CD8-positive, alpha-beta memory T cell (primary cell): ENCODE results near the gene DENND5A. TPM values are rescaled to one million over a fixed set of nuclear protein-coding genes. Genes with fewer than 3 reads are reported as not detected.
"Not testable (repeated sequence)": the region's sequence is repeated elsewhere in the genome, so short reads cannot be mapped to it uniquely, and the experiment has no call there.

Experiments
- CTCF ChIA-PET: fragments of 350-600 bp; sonication (Branson Sonifier 250); formaldehyde crosslinking; loops from one replicate; lab custom pipeline; 2021; ENCODE audit warnings: antibody characterized with exemption; lab: Charles Lee
- POLR2A ChIA-PET: fragments of 350-600 bp; sonication (Branson Sonifier 250); formaldehyde crosslinking; loops from one replicate; lab custom pipeline; 2021; ENCODE audit warnings: antibody characterized with exemption; lab: Charles Lee
- DNase-seq, 5 donors: peaks; one replicate each; pipeline versions ENCODE4 v3.0.0 to v3.0.0-alpha.2; 2020 to 2022; ENCODE audit warnings: mixed read lengths in 1 of 5
- H3K27ac ChIP-seq: one replicate; pipeline ENCODE4 v1.7.0; 2013; ENCODE audit warnings: low read depth, mild to moderate bottlenecking, low read length, moderate library complexity
- H3K27me3 ChIP-seq: 2 replicates; pipeline ENCODE4 v1.7.0; 2013; ENCODE audit warnings: low read length, mild to moderate bottlenecking; ENCODE audit not compliant: insufficient read depth, poor library complexity, severe bottlenecking
- H3K36me3 ChIP-seq: 2 replicates; pipeline ENCODE4 v1.7.0; 2013; ENCODE audit warnings: mild to moderate bottlenecking, low read length, moderate library complexity; ENCODE audit not compliant: insufficient read depth
- H3K4me1 ChIP-seq: 2 replicates; pipeline ENCODE4 v1.7.0; 2013; ENCODE audit warnings: mild to moderate bottlenecking, low read length, moderate library complexity; ENCODE audit not compliant: insufficient read depth
- H3K4me3 ChIP-seq: 2 replicates; pipeline ENCODE4 v1.7.0; 2013; ENCODE audit warnings: mild to moderate bottlenecking, low read length
- H3K9me3 ChIP-seq: 2 replicates; pipeline ENCODE4 v1.7.0; 2013; ENCODE audit warnings: mild to moderate bottlenecking, low read length
- H3K27ac Mint-ChIP-seq, 8 donors: one replicate each; pipeline ENCODE4 v1.8.0; 2020 to 2021; ENCODE audit warnings: mixed read lengths in 8 of 8, mild to moderate bottlenecking in 6 of 8, inconsistent platforms in 3 of 8, moderate library complexity in 3 of 8
- H3K27me3 Mint-ChIP-seq, 2 donors: one replicate each; pipeline ENCODE4 v1.8.0; 2020 to 2021; ENCODE audit warnings: mixed read lengths in 2 of 2, mild to moderate bottlenecking in 1 of 2, moderate library complexity in 1 of 2
- H3K36me3 Mint-ChIP-seq, 3 donors: one replicate each; pipeline ENCODE4 v1.8.0; 2020 to 2021; ENCODE audit warnings: mixed read lengths in 3 of 3, inconsistent platforms in 1 of 3, mild to moderate bottlenecking in 1 of 3
- H3K4me1 Mint-ChIP-seq, 3 donors: one replicate each; pipeline ENCODE4 v1.8.0; 2020 to 2021; ENCODE audit warnings: mixed read lengths in 3 of 3, inconsistent platforms in 1 of 3, mild to moderate bottlenecking in 1 of 3
- H3K4me3 Mint-ChIP-seq, 7 donors: one replicate each; pipeline ENCODE4 v1.8.0; 2020 to 2021; ENCODE audit warnings: mixed read lengths in 7 of 7, mild to moderate bottlenecking in 6 of 7, moderate library complexity in 4 of 7, inconsistent platforms in 2 of 7
- H3K9me3 Mint-ChIP-seq, 5 donors: one replicate each; pipeline ENCODE4 v1.8.0; 2020 to 2022; ENCODE audit warnings: mixed read lengths in 5 of 5, mild to moderate bottlenecking in 3 of 5, moderate library complexity in 2 of 5, inconsistent platforms in 1 of 5
- polyA plus RNA-seq: library from polyadenylated mRNA; unstranded; fragments of 300-500 nt; fragmentation: Illumina TruSeq; gene quantifications from one replicate; pipeline ENCODE4 v1.2.3, GENCODE V29; 2021
- total RNA-seq, 2 experiments: library from RNA; stranded (reverse); gene quantifications; one replicate each; pipeline ENCODE4 v1.2.3, GENCODE V29; 2021

The DENND5A gene
- total and polyA plus RNA-seq, 3 experiments from 2014 or later = 13.1 to 27.9 (median 25.8) TPM

DNA sequence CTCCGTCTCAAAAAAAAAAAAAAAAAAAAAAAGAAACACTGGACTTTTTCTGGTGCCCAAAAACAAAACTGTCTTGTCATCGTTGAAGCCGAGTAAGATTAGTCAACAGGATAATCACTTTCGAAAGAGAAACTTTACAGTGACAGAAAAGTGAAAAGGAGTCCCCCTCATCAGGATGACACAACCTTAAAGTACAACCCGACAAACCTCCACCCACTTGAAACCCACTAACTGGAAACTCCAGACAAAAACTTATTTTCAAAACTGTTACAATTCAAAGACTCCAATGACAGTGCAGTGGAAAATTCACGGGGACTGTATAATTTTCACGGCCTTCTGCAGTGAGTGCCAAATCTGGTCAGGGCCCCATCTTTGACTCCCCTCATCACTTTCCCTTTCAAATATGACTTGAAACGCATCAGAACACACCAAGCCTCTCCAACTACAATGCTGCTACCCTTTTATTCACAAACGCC, 1.3 kb downstream of the DENND5A start:
- Histone ChIP-seq H3K27ac (peak overlapping the region; percentile 63), H3K27me3 (no peaks in the 10 kb centered on the region), H3K4me1 (peaks cover 25% of the 10 kb centered on the region), H3K4me3 (peak overlapping the region; percentile 81), H3K9me3 (no peaks in the 10 kb centered on the region), H3K36me3 (no peaks in the 10 kb centered on the region)
- DNase-seq = peak in 3 of 5 donors; percentile 3 to 53 (median 41)
- Mint-ChIP-seq H3K4me1 (peaks cover 32 to 44% (median 37%) of the 10 kb centered on the region in 3 donors), H3K27ac (peak overlapping the region; percentile 71 to 96 (median 92)), H3K4me3 (peak overlapping the region; percentile 90 to 98 (median 96)), H3K36me3 (peaks cover 0 to 9% (median 0%) of the 10 kb centered on the region in 3 donors), H3K9me3 (no peaks in the 10 kb centered on the region), H3K27me3 (peaks cover 0 to 8% of the 10 kb centered on the region in 2 donors)
- POLR2A ChIA-PET = interaction anchor here (0.5 to 2.0 kb wide), 6 partner anchors 13 to 302 kb away, joined by 3 to 8 read pairs (median 5); partner anchors contain the start of gene TMEM41B
- CTCF ChIA-PET = no interaction called here

DNA sequence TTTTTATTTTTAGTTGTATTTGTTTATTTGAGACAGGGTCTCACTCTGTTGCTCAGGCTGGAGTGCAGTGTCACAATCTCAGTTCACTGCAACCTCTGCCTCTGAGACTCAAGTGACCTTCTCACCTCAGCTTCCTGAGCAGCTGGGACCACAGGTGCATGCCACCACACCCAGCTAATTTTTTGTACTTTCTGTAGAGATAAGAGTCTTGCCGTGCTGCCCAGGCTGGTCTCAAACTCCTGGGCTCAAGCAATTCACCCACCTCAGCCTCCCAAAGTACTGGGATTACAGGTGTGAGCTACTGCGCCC, 4.4 kb downstream of the DENND5A start:
- H3K36me3 Mint-ChIP-seq, H3K27ac ChIP-seq, H3K9me3 ChIP-seq, H3K9me3 Mint-ChIP-seq, H3K27me3 Mint-ChIP-seq, H3K27me3 ChIP-seq, H3K4me3 ChIP-seq, H3K36me3 ChIP-seq, DNase-seq, POLR2A ChIA-PET: not testable (repeated sequence)
- H3K4me1 ChIP-seq = peaks cover 25% of the 10 kb centered on the region
- Mint-ChIP-seq H3K27ac (peak overlapping the region in 2 of 8 donors; percentile 6 to 39), H3K4me3 (peak overlapping the region in 6 of 7 donors; percentile 21 to 71 (median 50)), H3K4me1 (peaks cover 28 to 45% (median 37%) of the 10 kb centered on the region in 3 donors)
- CTCF ChIA-PET = interaction anchor here (1.0 to 1.4 kb wide), 2 partner anchors 10 to 246 kb away, joined by 4 to 5 read pairs; no protein-coding TSS in a partner anchor

DNA sequence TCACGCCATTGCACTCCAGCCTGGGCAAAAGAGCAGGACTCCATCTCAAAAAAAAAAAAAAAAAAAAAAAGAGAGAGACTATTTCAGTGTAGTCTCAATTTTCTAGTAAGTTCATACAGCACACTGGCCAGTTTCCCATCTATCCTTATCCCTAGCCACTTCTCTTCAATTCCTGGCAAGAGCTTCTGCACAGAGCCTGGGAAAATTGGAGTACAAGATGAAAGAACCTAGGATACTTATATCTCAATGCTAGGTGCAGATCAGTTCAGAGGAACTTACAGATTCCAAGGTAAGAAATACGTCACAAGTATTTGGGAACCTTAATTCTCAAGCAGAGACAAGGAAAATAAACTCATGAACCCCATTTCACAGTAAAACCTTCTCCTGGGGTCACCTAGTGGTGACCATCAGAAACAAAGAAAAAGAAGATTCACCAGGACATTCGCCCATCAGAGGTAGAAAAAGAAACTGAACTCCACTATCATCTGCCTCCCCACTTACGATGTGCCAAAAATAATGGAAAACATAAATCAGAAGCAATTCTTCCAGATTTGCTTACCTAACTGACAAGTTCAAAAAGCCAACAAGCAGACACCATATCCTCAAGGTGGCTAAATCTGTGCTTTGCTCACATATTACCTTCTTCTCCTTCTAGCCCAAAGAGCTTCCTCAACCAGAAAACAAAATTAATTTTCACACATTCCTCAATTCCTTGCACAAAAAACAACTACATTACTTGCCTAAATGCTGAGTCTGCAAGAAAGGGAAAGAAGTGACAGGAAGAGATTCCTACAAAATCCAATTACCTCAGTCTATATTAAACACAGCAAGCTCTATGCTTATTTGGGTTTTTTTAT, 4.9 kb downstream of the DENND5A start:
- no peak overlapping the region for H3K4me3 ChIP-seq
- Mint-ChIP-seq H3K27me3 (peaks cover 0 to 2% of the 10 kb centered on the region in 2 donors), H3K4me1 (peaks cover 27 to 43% (median 37%) of the 10 kb centered on the region in 3 donors), H3K36me3 (peaks cover 0 to 9% (median 0%) of the 10 kb centered on the region in 3 donors), H3K27ac (peak overlapping the region in 2 of 8 donors; percentile 5 to 39), H3K4me3 (peak overlapping the region in 4 of 7 donors; percentile 0 to 52 (median 9)), H3K9me3 (no peaks in the 10 kb centered on the region)
- H3K4me1 ChIP-seq = peaks cover 25% of the 10 kb centered on the region
- ChIA-PET POLR2A (interaction anchor here (0.6 kb wide), 1 partner anchor 369 kb away, joined by 3 read pairs; no protein-coding TSS in a partner anchor), CTCF (interaction anchor here (1.0 to 1.4 kb wide), 2 partner anchors 9 to 246 kb away, joined by 4 to 5 read pairs; no protein-coding TSS in a partner anchor)
- H3K27ac ChIP-seq = no peak overlapping the region
- H3K27me3 ChIP-seq = no peaks in the 10 kb centered on the region
- no peaks in the 10 kb centered on the region for H3K36me3 ChIP-seq
- H3K9me3 ChIP-seq = no peaks in the 10 kb centered on the region
- DNase-seq = no peak

DNA sequence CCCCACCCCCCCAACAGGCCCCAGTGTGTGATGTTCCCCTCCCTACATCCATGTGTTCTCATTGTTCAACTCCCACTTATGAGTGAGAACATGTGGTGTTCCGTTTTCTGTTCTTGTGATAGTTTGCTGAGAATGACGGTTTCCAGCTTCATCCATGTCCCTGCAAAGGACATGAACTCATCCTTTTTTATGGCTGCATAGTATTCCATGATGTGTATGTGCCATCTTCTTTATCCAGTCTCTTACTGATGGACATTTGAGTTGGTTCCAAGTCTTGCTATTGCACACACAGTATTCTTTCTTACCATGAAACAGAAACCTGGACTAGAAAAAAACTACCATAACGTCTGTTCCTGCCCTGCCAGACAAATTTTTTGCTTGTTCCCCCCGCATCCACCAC, 6.9 kb downstream of the DENND5A start:
- H3K9me3 Mint-ChIP-seq, H3K4me3 Mint-ChIP-seq, H3K27me3 Mint-ChIP-seq, H3K27ac Mint-ChIP-seq, DNase-seq, H3K9me3 ChIP-seq, H3K36me3 Mint-ChIP-seq, H3K27me3 ChIP-seq, H3K36me3 ChIP-seq, POLR2A ChIA-PET, CTCF ChIA-PET, H3K4me3 ChIP-seq, H3K27ac ChIP-seq: not testable (repeated sequence)
- peaks cover 21 to 37% (median 31%) of the 10 kb centered on the region in 3 donors for H3K4me1 Mint-ChIP-seq
- H3K4me1 ChIP-seq = peaks cover 32% of the 10 kb centered on the region

DNA sequence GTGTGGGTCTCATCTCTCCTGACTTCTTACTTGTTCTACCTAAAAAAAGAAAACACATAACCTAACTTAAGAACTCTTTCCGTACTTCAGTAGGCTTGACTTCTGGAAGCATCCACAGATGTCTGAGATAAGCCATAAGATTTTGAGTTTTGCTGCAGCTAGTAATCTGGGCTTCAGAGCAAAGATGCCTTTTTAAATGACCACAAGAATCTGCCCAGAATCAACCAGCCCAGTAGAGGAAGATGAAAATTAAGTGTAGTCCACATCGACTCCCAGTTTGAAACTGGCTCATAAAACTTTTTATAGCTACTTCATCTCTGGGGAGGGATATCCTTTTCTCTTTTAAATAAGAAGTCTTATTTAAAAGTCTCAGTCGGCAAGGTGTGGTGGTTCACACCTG, 10.7 kb downstream of the DENND5A start:
- H3K9me3 Mint-ChIP-seq = no peaks in the 10 kb centered on the region
- Histone ChIP-seq H3K4me1 (peaks cover 39% of the 10 kb centered on the region), H3K9me3 (no peaks in the 10 kb centered on the region), H3K4me3 (no peak overlapping the region), H3K27ac (no peak overlapping the region), H3K27me3 (no peaks in the 10 kb centered on the region), H3K36me3 (no peaks in the 10 kb centered on the region)
- CTCF ChIA-PET = no interaction called here
- DNase-seq = no peak
- no peaks in the 10 kb centered on the region for H3K27me3 Mint-ChIP-seq
- H3K4me1 Mint-ChIP-seq = peaks cover 16 to 37% (median 33%) of the 10 kb centered on the region in 3 donors
- H3K36me3 Mint-ChIP-seq = peaks cover 0 to 2% (median 0%) of the 10 kb centered on the region in 3 donors
- H3K4me3 Mint-ChIP-seq = no peak overlapping the region
- POLR2A ChIA-PET = no interaction called here
- H3K27ac Mint-ChIP-seq = peak overlapping the region in 3 of 8 donors; percentile 9 to 77 (median 60)

DNA sequence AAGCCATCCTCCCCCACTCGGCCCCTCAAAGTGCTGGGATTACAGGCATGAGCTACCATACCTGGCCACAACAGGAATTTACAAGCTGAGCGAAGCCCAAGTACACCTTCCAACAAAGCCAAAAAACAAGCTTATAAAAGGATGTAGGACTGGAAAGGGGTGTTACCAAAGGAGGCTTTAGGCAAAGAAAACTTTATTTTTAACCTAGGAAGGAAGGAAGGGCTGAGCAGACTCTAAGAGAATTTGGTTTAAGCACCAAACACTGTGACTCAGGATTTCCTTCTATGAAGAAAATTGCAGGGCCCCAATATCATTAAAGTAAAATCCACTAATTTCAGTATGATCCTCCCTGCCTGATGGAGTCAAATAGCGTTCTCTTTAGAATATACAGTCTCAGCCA, 12.1 kb downstream of the DENND5A start:
- Histone ChIP-seq H3K9me3 (no peaks in the 10 kb centered on the region), H3K27me3 (no peaks in the 10 kb centered on the region), H3K4me3 (no peak overlapping the region), H3K27ac (no peak overlapping the region), H3K4me1 (peaks cover 52% of the 10 kb centered on the region), H3K36me3 (no peaks in the 10 kb centered on the region)
- Mint-ChIP-seq H3K9me3 (no peaks in the 10 kb centered on the region), H3K27me3 (no peaks in the 10 kb centered on the region), H3K27ac (peak overlapping the region in 4 of 8 donors; percentile 6 to 75 (median 33)), H3K4me1 (peaks cover 18 to 48% (median 45%) of the 10 kb centered on the region in 3 donors), H3K36me3 (peaks cover 0 to 2% (median 0%) of the 10 kb centered on the region in 3 donors), H3K4me3 (no peak overlapping the region)
- CTCF ChIA-PET = interaction anchor here (0.6 kb wide), 1 partner anchor 30 kb away, joined by 3 read pairs; no protein-coding TSS in a partner anchor
- no peak for DNase-seq
- POLR2A ChIA-PET = interaction anchor here (1.3 kb wide), 1 partner anchor 9 kb away, joined by 5 read pairs; no protein-coding TSS in a partner anchor

DNA sequence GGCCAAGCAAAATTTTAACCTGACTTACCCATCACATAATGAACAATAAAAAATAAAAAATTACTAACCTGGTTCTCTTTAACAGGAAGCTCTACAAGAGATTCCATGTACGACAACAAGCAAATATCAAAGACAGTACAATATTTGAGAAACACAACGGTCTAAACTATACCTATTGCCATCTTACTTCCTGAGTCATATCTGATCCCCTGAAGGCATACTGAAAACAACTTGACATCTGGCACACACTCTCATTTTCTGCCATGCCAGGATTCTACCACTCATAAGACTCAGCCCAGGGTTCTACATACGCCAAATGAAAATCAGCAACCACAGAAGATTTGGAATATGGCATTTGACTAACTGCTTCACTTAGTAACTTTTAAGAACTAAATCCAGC, 13.8 kb downstream of the DENND5A start:
- Histone ChIP-seq H3K36me3 (no peaks in the 10 kb centered on the region), H3K27ac (no peak overlapping the region), H3K4me1 (peaks cover 58% of the 10 kb centered on the region), H3K9me3 (no peaks in the 10 kb centered on the region), H3K27me3 (no peaks in the 10 kb centered on the region), H3K4me3 (no peak overlapping the region)
- ChIA-PET CTCF (interaction anchor here (1.1 to 1.7 kb wide), 3 partner anchors 9 to 255 kb away, joined by 3 to 4 read pairs (median 3); no protein-coding TSS in a partner anchor), POLR2A (interaction anchor here (1.4 to 1.5 kb wide), 2 partner anchors 13 to 62 kb away, joined by 5 to 8 read pairs; partner anchors contain the start of gene DENND5A)
- DNase-seq = peak in 1 of 5 donors; percentile 45
- H3K9me3 Mint-ChIP-seq = no peaks in the 10 kb centered on the region
- peaks cover 0 to 2% (median 0%) of the 10 kb centered on the region in 3 donors for H3K36me3 Mint-ChIP-seq
- H3K4me3 Mint-ChIP-seq = peak overlapping the region in 6 of 7 donors; percentile 0 to 30 (median 6)
- no peaks in the 10 kb centered on the region for H3K27me3 Mint-ChIP-seq
- peaks cover 24 to 57% (median 56%) of the 10 kb centered on the region in 3 donors for H3K4me1 Mint-ChIP-seq
- peak overlapping the region in 7 of 8 donors; percentile 12 to 93 (median 67) for H3K27ac Mint-ChIP-seq
